K562 (cell line): Measurements from ENCODE around the gene PAX5.

Experiments
- ETV5 ChIP-seq: sonication (generic); formaldehyde crosslinking; IDR thresholded peaks from 2 replicates; pipeline ENCODE4 v1.4.0; 2020; ENCODE audit warnings: low read depth, mild to moderate bottlenecking, missing genetic modification reagents
- TF ChIP-seq, protein P1 (sequence below), 3 experiments: IDR thresholded peaks in 2 of 3; conservative IDR thresholded peaks in 1 of 3; 2 replicates each; pipeline ENCODE4 v1.5.1; 2011 to 2012; ENCODE audit warnings: low read length in 3 of 3, mild to moderate bottlenecking in 3 of 3, control low read depth in 2 of 3, improper control_type of control experiment in 1 of 3, inconsistent platforms in 1 of 3, low read depth in 1 of 3, mixed read lengths in 1 of 3, moderate library complexity in 1 of 3; ENCODE audit not compliant: insufficient read depth in 2 of 3

DNA sequence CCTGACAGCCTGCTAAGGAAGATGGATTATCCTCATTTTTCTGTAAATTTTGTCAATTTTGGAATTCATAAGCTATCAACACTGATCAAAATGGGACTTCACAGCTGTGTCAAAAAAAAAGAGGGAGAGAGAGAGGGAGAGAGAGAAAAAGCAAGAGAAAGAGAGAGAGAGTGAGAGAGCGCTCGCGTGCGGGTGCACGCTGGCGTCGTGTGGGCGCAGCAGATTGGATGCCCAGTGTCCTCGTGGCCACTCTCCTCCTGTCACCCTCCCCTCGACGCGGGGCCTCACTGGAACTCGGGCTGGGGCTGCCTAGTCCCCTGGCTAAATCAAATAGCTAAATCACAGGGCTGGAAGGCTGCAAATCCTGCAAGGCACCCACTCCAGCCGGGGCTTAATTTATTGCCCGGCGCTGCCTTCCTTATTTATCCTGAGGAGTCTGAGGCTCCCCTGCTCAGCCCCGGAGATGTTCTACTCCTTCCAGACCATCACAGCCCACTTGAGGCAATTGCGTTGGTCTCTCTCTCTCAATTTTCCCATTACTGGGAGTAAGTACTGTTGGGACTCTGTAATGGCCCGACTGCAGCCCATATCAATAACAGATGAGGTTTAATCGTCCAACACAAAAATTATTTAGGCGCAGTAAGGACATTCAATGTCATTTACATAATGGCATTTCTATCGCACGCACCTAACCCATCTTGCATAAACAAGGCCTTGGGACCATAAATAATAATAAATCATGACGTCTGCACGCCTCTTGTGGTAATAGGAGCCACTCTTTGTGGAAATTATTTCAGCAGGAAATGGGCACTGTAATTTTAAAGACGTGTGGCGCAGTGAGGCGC lies 94.2 kb downstream of the PAX5 start:
- no peak for TF ChIP-seq ETV5 (CRISPR knock-in tag)
- TF ChIP-seq, protein P1, sequence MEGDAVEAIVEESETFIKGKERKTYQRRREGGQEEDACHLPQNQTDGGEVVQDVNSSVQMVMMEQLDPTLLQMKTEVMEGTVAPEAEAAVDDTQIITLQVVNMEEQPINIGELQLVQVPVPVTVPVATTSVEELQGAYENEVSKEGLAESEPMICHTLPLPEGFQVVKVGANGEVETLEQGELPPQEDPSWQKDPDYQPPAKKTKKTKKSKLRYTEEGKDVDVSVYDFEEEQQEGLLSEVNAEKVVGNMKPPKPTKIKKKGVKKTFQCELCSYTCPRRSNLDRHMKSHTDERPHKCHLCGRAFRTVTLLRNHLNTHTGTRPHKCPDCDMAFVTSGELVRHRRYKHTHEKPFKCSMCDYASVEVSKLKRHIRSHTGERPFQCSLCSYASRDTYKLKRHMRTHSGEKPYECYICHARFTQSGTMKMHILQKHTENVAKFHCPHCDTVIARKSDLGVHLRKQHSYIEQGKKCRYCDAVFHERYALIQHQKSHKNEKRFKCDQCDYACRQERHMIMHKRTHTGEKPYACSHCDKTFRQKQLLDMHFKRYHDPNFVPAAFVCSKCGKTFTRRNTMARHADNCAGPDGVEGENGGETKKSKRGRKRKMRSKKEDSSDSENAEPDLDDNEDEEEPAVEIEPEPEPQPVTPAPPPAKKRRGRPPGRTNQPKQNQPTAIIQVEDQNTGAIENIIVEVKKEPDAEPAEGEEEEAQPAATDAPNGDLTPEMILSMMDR (IDR thresholded peaks at IDR 0.05 in 2 of 3, conservative IDR thresholded peaks at IDR 0.05 in 1 of 3; ENCODE audit: insufficient read depth in 2 of 3, low read depth in 1 of 3, low read length in 3 of 3): no peak
